GM12865 (cell line): Measurements from ENCODE around the gene SLC44A5.
"Not testable (repeated sequence)": the region's sequence is repeated elsewhere in the genome, so short reads cannot be mapped to it uniquely, and the experiment has no call there.

Experiments
- DNase-seq: peaks from one replicate; pipeline ENCODE4 v3.0.0; 2010; ENCODE audit warnings: low read depth
- H3K4me3 ChIP-seq: 2 replicates; pipeline ENCODE4 v1.5.1; 2011; ENCODE audit warnings: mild to moderate bottlenecking, low read depth, low read length, control low read depth
- CTCF ChIP-seq: IDR thresholded peaks from 2 replicates; pipeline ENCODE4 v1.5.1; 2011; ENCODE audit warnings: low read length, control low read depth, low read depth, inconsistent platforms; ENCODE audit not compliant: insufficient read depth; ENCODE audit errors: missing control alignments

Gene SLC44A5

GRCh38 chr1:75487399-75487798, 123.5 kb downstream of the SLC44A5 start:
- TF ChIP-seq CTCF, result no peak
- DNase-seq, result no peak
- H3K4me3 ChIP-seq, result no peak overlapping the region

DNA sequence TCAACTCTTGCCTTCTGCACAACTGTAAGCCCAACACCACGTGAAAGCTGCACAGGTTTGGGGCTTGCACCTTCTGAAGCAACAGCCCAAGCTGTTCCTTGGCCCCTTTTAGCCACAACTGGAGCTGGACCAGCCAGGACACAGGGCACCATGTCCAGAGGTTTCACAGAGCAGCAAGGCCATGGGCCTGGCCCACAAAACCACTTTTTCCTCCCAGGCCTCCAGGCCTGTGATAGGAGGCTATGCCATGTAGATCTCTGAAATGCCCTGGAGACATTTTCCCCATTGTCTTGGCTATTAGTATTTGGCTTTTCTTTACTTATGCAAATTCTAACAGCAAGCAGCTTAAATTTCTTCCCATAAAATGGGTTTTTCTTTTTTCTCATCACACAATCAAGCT, 126.1 kb downstream of the SLC44A5 start:
- no peak for TF ChIP-seq CTCF
- no peak for DNase-seq
- no peak overlapping the region for H3K4me3 ChIP-seq

GRCh38 chr1:75482951-75483350, 128.0 kb downstream of the SLC44A5 start:
- no peak for TF ChIP-seq CTCF
- no peak overlapping the region for H3K4me3 ChIP-seq
- no peak for DNase-seq

- not testable (repeated sequence) for DNase-seq, H3K4me3 ChIP-seq
Observed at GRCh38 chr1:75476486-75476885, 134.4 kb downstream of the SLC44A5 start.

DNA sequence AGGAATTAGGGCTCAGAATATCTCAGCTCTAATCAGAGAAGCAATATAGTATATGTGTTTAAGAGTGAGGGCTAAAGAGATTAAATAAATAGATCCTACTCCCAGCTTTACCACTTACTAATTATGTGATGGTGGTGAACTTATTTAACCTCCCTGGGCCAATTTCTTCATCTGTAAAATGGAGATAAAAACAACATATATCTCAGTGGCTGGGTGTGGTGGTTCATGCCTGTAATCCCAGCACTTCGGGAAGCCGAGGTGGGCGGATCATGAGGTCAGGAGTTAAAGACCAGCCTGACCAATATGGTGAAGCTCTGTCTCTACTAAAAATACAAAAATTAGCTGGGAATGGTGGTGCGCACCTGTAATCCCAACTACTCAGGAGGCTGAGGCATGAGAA, 135.2 kb downstream of the SLC44A5 start:
- no peak for TF ChIP-seq CTCF
- no peak overlapping the region for H3K4me3 ChIP-seq
- no peak for DNase-seq

GRCh38 chr1:75472971-75473603, 137.8 kb downstream of the SLC44A5 start:
- H3K4me3 ChIP-seq, result no peak overlapping the region
- DNase-seq, result no peak
- no peak for TF ChIP-seq CTCF

GRCh38 chr1:75472089-75472970, 138.6 kb downstream of the SLC44A5 start:
- H3K4me3 ChIP-seq, result no peak overlapping the region
- no peak for TF ChIP-seq CTCF
- DNase-seq, result no peak
